ENCODE data around the gene GRK6.
A peak's percentile ranks its signal among the peaks of the same experiment; 100 is the strongest.
"Not testable (repeated sequence)": the region's sequence is repeated elsewhere in the genome, so short reads cannot be mapped to it uniquely, and the experiment has no call there.

Gene GRK6

DNA sequence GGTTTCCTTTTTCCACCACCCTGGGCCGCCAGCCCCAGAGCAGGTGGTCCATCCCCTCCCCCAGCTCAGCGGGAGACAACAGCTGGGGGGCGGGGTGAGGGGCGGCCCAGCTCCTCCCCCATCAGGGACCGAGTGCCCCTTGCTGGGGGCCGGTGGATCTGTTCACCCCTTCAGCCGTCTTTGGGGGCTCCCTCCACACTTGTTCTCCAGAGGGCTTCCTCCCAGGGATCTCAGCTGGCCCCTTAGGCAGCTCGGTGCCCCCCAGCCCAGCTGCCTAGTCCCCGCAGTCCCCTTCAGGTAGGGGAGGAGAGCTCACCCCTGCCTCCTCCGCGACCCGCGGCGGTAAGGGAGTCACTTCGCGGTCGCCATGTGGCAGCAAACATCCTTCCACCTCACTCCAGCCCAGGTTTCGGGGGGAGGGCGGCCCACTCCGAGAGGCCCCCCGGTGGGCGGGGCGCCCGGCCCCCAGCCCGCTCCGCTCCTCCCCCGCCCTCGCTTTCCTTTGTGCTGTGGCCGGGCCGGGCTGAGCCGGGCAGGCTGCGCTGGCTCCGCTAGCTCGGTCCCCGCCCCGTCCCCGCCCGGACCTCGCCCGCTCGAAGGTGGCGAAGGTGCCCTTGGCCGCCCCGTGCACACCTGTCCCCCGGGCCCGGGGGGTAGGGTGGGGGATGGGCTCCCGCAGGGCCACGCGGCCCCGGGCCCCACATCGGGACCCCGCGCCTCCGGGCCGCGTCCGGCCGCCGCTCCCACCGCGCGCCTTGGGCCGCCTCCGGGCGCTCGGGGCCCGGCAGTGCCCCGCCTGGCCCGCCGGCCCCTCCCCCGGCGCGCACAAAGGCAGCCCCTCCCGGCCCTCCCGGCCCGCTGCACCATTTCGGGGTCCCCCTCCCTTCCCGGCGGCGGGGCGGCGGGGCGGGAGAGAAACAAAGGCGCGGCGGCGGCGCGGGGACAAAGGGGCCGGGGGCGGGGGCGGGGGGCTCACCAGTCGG lies 46.3 kb downstream of the GRK6 start:
- no peak for DNase-seq

DNA sequence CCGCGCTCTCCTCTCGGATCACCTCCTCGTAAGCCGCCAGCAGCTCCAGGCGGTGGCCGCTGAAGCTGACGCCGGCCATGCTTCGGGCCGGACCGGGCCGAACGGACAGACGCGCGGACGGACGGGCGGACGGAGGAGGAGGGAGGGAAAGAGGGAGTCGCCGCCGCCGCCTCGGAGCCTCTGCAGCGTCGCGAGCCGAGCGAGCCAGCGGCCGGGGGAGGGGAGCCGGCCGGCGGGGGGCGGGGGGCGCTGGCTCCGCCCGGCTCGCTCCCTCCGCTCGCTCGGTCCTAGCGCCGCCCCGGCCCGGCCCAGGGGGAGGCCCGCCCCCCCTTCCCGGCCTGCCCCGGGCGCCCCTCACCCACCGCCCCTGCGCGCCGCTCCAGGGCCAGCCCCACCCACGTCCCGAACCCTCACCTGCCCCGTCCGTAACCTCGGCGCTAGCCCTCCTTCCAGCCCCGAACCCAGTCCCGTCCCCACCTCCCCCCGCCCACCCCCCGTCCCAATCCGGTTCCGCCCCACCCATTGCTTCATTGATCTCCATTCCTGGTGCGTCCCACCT lies 47.0 kb downstream of the GRK6 start, which contains the start of gene DBN1:
DBN1 (minus strand) TSS at position 192 of the 559 bp plus-strand sequence; CDS start at position 79, 113 bp downstream.
- DNase-seq, result no peak

DNA sequence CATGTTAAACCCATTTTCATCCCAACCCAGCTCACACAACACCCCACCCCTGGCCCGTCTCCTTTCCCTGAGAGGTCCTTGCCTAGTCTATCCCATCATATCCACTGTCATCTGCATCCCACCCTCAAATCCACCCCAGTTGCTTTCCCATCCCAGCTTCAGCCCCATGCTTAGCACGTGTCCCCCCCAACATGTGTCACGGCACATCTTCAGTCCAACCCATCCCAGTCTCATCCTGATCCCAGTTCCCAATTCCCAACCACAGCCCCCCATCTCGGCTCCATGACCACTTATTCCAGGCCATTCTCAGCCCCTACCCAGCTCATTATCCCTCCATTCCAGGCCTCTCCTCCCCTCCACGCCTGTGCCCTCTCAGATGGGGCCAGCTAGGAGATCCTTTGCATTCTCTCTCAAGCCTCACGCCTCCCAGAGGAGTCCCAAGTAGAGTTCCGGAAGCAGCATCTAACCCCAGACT lies 47.6 kb downstream of the GRK6 start:
- DNase-seq, result no peak

DNA sequence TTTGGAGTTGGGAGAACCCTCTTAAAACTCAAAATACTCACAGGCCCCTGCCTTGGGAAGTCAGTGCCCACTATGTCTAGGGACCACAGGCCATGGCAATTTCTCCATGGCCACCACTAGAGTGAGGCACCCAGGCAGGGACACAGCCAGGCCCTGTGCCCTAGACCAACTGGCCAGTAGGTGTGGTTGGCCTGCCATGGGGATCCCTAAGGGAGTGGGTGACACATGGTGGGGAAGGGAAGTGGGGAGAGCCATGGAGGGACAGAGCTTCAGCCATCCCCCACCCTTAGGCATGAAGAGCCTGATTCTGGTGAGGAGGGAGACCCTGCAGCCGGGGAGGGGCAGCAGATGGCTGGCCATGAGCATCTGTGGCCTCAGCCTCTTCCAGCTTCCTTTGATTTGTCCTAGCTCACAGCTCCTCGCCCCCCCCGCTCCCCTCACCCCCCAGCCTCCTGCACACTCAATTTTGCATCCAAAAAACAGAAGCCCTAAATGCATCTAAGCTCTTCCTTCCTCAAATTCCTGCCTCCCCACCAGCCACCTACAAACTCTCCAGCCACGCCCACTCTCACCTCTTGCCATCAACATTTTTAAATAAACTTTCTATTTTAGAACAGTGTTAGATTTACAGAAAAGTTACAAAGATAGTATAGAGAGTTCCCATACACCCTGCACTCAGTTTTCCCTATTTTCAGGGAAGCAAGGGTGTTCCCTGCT lies 48.5 kb downstream of the GRK6 start:
- DNase-seq, result peak; percentile 13 to 36

DNA sequence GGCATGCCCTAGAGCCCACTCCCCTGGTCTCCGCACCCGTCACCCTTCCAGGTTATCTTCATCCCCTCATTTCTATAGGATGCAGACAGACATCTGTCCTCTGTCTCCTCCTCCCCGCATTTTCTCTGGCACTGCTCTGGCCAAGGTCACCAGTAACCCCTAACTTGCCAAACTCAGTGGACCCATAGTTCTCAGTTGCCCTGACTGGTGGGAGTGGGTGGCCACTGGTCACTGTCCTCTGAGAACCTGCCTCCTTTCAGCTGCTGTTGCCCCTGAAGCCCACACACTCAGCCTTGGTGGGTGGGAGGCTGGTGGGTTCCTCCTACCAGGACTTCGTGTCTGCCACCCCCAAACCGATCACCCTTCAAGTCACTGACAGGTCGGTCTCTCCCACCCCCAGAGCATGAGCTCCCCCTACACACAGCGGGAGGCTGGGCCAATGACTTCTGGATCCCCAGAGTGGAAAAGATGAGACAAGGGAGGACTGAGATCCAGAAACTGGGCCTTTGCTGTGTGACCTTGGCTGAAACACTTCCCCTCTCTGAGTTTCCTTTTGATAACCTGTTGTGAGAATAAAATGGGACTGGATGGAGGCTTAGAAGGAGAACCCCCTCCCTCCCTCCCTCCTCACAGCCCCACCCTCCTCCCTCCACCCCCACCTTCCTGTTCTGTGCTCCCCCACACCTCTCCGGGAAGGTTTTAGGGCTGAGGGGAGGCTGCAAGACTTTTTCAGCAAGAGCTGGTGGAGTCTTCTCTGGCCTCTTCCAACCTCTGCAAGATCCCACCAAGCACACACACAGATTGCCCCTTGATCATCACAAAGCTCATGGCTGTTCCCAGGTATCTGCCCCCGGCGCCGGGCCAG lies 49.3 kb downstream of the GRK6 start:
- no peak for DNase-seq

DNA sequence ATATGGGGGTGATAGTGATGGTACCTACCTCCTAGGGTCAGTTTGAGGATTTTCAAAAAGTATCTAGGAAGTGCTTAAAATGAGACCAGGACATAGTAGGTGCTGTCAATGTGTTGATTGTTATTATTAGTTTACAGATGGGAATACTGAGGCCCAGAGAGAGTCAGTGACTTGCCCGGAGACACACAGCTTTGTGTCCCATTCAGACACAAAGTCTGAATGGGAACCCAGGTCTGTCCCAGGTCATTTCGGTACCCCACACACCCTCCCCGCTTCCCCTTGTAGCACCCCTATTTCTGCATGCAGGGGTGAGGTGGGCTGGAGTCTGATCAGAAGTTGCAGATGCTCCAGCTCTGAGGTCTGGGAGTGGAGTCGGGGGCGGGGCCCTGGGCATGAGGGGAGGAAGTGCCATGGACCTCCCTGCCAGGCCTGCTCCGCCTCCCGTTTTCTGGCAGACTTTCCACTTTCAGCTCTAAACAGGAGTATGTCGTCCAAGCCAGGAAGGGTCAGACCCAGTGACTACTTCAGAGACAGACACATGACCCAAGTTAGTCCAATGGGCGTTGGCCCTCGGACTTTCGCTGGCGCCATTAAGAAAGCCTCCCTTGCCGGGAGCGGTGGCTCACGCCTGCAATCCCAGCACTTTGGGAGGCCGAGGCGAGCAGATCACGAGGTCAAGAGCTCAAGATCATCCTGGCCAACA lies 50.2 kb downstream of the GRK6 start:
- DNase-seq, result no peak

DNA sequence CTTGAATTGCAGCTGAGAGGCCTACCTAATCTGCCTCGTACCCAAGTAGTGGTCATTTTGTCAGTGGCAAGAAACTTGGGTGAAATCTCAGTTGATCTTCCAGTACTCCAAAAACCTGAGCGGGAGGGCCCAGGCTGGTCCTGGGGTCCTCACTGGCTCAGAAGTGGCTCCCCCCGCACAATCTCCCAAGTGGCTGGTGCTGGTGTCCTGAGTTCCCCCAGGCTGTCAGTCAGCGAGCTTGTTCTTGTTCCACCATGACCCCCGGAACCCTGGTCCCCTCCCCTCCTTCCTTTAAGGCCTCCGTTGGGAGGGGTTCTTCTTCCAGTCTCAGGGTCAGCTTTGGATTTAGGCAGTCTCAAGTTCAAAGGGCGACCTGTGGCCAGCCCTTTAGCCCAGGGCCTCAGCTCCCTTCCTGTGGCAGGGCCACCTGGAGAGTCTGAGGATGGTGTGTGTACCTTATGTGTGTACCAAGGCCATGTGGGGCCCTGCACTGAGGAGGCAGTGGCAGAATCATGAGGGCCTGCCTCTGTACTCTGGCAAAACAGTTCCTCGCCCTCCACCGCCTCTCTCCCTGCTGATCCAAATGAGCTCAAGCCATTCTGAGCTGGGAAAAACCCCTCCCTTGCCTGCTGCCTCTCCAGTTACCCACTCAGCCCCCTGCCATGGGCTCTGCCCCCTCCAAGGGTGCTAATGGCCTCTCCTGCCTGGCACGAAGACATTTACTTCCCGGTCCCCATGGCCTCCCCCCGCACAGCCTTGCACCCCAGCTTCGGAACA lies 51.4 kb downstream of the GRK6 start:
- DNase-seq, result no peak

DNA sequence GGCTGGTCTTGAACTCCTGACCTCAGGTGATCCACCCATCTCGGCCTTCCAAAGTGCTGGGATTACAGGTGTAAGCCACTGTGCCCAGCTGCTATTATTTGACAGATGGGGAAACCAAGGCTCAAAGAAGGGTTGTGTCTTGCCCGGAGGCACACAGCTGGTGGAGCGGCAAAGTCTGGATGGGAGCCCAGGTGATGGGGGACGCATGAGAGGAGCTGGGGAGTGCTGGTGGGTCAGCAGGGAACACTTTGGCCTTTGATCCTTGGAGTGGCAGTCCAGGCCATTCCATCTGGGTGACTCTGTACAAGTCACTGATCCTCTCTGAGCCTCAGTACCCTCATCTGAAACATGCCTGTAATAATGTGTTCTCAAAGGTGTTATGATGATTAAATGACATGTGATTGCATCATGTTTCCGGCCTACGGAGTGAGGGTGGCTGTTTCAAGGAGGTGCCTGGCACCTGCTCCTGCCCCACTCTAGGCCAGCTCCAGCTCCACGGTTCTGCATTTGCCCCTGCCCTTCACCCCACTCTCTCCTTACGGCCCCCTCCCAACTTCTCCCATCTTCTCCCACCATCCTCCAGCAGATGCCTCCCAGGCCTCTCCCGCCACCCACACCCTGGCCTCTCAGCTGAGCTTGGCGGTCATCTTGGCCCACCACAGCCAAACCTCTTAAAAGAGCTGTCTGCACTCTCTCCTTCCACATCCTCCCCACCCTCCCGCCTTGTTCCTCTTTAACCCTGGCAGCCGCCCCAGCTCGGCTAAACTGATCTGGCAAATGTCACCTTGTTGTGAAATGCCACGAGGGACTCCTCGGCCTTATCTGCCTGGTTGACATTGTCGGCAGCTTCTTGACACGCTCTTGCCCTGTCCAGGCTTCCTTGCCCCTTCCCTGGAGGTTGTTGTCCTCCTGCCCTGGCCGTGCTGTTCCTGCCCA lies 52.5 kb downstream of the GRK6 start:
- DNase-seq, result peak; percentile 85 to 92

DNA sequence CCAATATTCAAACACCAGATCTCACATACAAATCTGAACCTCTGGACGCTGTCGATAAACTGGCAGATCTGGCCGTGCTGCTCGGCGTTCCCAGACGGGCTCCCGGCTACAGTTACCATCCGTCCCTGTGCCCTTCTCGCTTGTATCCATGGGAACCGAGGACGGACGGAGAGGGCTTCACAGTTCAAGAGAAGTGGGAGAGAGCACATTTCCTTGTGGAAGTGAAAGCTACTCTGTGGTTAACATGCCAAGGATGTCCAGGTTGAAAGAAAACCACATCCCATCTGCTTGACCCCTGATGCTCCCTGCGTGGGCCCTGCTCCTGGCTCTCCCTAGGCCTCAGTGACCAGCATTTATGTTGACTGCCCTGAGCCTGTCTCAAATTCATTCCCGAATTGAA lies 53.3 kb downstream of the GRK6 start:
- DNase-seq, result peak; percentile 55 to 79

DNA sequence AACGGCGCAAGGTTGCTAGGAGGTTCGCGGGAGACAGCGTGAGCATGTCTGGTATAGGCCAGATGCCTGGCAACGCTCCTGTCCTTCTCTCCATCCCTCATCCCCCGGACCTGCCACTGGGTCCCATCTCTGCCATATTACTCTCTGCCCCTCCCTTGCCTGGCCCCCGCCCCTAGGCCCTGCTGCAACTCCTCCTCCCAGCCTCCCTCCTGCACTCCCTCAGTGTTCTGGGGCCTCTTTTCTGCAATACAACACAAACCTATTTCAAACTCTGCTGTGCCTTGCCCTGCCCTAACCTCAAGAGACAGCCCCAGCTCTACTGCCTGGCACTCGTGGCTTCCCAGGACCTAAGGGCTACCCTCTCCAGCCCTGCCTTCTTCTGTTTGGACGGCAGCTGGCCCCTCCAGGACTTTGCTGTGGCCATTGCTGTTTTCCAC lies 55.9 kb downstream of the GRK6 start:
- no peak for DNase-seq

DNA sequence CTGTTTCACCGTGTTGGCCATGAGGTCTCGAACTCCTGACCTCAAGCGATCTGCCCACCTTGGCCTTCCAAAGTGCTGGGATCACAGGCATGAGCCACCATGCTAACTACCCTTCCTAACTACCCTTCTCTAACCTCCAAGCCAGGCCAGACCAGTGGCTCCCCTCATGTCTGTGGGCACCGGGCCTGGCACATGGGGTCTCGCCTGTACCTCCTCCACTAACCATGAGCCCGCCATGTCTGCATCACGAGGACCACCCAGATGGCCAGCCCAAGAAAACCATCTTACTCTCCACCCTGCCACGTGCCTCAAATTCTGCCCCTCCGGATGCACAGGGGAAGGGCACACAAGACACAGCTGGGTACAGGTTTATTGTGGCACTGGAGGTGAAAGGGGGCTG lies 56.6 kb downstream of the GRK6 start:
- DNase-seq, result no peak

DNA sequence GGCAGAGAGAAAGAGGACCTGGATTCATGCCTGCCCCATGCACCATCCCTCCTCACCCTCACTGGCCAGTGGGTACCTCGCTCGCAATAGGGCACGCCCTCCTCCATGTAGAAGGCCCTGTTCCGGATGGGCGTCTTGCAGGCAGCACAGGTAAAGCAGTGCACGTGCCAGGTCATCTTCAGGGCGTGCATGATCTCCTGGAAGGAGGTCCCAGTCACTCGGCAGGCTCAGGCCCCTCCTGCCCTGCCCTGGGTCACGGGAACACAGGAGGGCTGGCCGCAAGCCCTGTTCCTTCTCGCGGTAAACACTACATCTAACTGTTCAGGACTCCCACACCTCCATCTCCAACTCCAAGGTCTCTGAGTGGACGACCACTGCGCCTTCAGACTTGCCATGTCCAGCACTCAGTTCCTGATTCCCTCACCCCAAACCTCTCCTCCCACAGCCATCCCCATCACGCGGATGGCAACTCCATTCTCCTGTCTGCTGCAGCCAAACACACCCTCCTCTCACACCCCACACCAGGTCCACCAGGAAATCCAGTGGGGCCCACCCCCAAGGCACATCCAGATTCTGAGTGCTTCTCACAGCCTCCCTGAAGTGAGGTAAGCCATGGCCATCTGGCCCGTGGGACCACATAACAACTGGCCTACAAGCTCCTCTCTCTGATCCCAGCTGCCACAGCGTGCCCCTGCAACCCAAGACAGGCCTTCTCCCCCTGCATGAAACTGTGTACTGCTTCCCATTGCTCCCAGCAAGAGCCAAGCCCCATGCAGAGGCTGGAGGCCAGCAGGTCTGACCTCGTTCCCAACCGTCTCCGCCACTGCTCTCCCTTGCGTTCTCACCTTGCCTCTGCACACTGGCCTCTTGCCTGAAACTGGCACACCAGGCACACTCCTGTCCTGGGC lies 57.8 kb downstream of the GRK6 start:
- DNase-seq, result no peak

DNA sequence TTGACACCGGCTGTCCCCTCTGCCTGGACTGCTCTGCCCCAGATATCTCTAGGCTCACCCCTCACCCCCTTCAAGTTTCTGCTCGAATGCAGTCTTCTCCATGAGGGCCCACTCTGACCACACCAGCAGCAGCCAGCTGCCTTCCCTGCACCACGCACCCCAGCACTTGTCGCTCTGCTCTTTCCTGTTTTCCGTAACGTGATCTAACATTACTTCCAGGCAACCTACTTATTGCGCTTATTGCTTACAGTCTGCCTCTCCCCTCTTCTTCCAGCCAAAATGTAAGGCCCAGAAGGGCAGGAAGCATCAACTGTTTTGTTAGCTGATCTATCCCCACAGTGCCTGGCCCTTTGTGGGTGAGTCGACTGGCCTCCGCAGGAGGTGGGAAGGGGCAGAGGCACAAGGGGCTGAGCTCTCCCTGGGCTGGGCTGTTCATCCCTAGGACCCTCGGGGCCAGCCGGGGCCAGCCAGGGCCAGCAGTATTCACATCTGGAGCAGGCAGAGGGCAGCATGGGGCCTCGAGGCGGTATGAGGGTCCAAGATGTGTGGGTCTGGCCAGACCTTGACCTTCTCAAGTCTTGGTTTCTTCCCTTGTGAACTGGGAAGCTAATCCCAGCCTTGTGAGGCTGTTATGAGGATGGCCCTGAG lies 58.5 kb downstream of the GRK6 start:
- DNase-seq, result no peak

DNA sequence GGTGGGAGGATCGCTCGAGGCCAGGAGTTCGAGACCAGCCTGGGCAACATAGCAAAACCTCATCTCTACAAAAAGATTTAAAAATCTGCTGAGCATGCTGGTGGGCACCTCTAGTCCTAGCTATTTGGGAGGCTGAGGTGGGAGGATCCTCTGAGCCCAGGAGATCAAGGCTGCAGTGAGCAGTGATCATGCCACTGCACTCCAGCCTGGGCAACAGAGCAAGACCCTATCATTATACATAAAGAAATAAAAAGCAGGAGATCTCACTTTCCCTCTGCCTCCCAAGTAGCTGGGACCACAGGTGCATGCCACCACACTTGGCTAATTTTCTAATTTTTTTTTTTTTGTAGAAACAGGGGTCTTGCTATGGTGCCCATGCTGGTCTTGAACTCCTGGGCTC lies 59.3 kb downstream of the GRK6 start:
- not testable (repeated sequence) for DNase-seq

DNA sequence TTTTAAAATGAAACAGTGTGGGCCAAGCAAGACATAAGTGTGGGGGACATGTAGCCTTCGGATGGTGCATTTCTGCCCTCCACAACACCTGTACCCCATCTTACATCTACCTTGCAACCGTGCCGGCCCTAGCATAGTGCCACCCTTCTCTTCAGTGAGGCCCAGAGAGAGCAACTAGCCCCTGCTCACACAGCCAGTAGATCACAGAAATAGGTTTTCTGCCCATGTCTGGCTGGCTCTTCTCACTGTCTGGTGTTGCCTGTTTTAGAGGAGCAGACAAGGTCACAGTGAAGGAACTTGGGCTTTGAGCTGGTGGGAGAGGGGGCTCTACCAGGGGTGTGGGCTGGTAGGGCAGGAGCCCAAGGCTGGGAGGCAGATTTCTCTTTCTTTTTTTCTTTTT lies 59.8 kb downstream of the GRK6 start:
- no peak for DNase-seq

DNA sequence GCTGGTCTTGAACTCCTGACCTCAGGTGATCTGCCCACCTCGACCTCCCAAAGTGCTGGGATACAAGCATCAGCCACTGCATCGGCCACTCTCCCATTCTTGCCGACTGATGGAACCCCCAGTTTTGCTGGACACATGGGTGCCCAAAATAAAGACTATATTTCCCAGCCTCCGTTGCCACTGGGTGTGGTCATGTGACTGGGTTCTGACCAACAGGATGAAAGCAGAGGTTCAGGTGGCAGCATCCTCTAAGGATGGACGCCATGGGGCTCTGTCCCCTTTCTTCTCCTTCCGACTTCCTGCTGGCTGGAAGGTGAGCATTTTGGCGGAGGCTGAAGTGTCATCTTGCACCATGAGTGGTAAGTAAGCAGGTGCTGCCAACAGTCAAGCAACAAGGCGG lies 60.7 kb downstream of the GRK6 start:
- DNase-seq, result no peak

DNA sequence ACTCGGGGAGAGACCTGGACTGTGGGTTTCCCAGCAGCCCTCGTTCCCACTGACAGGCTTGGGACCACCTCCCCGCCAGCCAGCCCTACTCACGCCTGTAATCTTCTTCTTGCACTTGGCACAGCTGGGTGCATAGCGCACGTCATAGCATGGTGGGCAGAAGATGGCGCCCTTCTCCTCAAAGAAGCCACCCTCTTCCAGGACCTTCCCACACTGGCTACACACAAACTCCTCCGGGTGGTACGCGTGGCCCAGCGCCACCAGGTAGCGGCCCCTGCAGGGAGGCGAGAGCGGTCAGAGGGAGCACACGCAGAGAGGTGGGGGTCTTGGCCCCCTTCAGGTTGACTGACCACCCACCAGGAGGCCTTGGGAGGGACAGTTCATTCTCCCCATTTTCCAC lies 61.5 kb downstream of the GRK6 start:
- DNase-seq, result no peak
